H1 (cell line): ENCODE measurements around the gene MMP13. TPM values are rescaled to one million over a fixed set of nuclear protein-coding genes. Genes with fewer than 3 reads are reported as not detected.

ENCODE experiments used
- CTCF ChIA-PET: fragments of 300-600 bp; sonication (Branson Sonifier 250); formaldehyde crosslinking; loops from one replicate; lab custom pipeline; 2021; ENCODE audit not compliant: partially characterized antibody; lab: Charles Lee
- POLR2A ChIA-PET: fragments of 300-600 bp; sonication (Branson Sonifier 250); formaldehyde crosslinking; loops from one replicate; lab custom pipeline; 2021; ENCODE audit warnings: inconsistent platforms; ENCODE audit not compliant: partially characterized antibody; lab: Charles Lee
- DNase-seq, 2 experiments: peaks; one replicate each; pipeline versions ENCODE4 v3.0.0 to v3.0.0-alpha.2; 2010 to 2022; ENCODE audit warnings: low spot score in 2 of 2, low read depth in 1 of 2, mixed read lengths in 1 of 2
- FAIRE-seq: peaks from 2 replicates; lab custom pipeline; 2011; peaks lifted over from hg19 to GRCh38; lab: Jason Lieb, UNC
- H2AFZ ChIP-seq: 2 replicates; pipeline ENCODE4 v1.8.1; 2012; ENCODE audit warnings: low read length, inconsistent platforms
- H2AK5ac ChIP-seq: 2 replicates; pipeline ENCODE4 v1.6.1; 2013; ENCODE audit warnings: low read depth, low read length
- H2BK120ac ChIP-seq: replicated peaks from 2 replicates; pipeline ENCODE3; 2013; ENCODE audit warnings: low read depth, low read length, inconsistent platforms
- H2BK12ac ChIP-seq: 2 replicates; pipeline ENCODE4 v1.6.1; 2013; ENCODE audit warnings: low read depth, low read length
- H2BK15ac ChIP-seq: 2 replicates; pipeline ENCODE4 v1.6.1; 2013; ENCODE audit warnings: low read length
- H2BK20ac ChIP-seq: 2 replicates; pipeline ENCODE4 v1.6.1; 2013; ENCODE audit warnings: low read length
- H2BK5ac ChIP-seq: 2 replicates; pipeline ENCODE4 v1.6.1; 2013; ENCODE audit warnings: low read depth, low read length
- H3K14ac ChIP-seq: 2 replicates; pipeline ENCODE4 v1.6.1; 2013; ENCODE audit warnings: inconsistent platforms; ENCODE audit not compliant: insufficient read length
- H3K18ac ChIP-seq: 2 replicates; pipeline ENCODE4 v1.6.1; 2013; ENCODE audit warnings: low read length; ENCODE audit errors: extremely low read depth
- H3K23ac ChIP-seq: 2 replicates; pipeline ENCODE4 v1.6.1; 2013; ENCODE audit warnings: inconsistent platforms; ENCODE audit not compliant: insufficient read length
- H3K23me2 ChIP-seq: 2 replicates; pipeline ENCODE4 v1.6.1; 2013; ENCODE audit warnings: low read depth, low read length
- H3K27ac ChIP-seq: 2 replicates; pipeline ENCODE4 v1.6.1; 2011; ENCODE audit warnings: low read depth, low read length, inconsistent platforms
- H3K27me3 ChIP-seq, 4 experiments: replicated peaks in 1 of 4; 1 replicate in 1 of 4; 2 replicates in 3 of 4; pipeline versions ENCODE4 v1.6.1 to v1.8.1; 2011 to 2013; ENCODE audit warnings: low read length in 3 of 4, mild to moderate bottlenecking in 3 of 4, inconsistent platforms in 2 of 4, mixed read lengths in 2 of 4, moderate library complexity in 1 of 4; ENCODE audit not compliant: control insufficient read depth in 3 of 4, insufficient read depth in 3 of 4; ENCODE audit errors: extremely low read depth in 1 of 4
- H3K36me3 ChIP-seq, 4 experiments: 2 replicates each; pipeline versions ENCODE4 v1.6.1 to v1.8.1; 2011 to 2013; ENCODE audit warnings: mild to moderate bottlenecking in 4 of 4, low read length in 3 of 4, moderate library complexity in 2 of 4, control low read depth in 1 of 4, inconsistent platforms in 1 of 4; ENCODE audit not compliant: insufficient read depth in 4 of 4, control insufficient read depth in 2 of 4
- H3K4ac ChIP-seq: replicated peaks from 2 replicates; pipeline ENCODE3; 2013; ENCODE audit warnings: low read length, low read depth, mixed read lengths, inconsistent platforms; ENCODE audit not compliant: insufficient read length
- H3K4me1 ChIP-seq, 4 experiments: replicated peaks in 1 of 4; 1 replicate in 1 of 4; 2 replicates in 3 of 4; pipeline versions ENCODE4 v1.6.1 to v1.8.1; 2011 to 2013; ENCODE audit warnings: low read length in 3 of 4, inconsistent platforms in 2 of 4, mixed read lengths in 1 of 4; ENCODE audit not compliant: insufficient read depth in 4 of 4, control insufficient read depth in 3 of 4
- H3K4me2 ChIP-seq, 2 experiments: 2 replicates each; pipeline versions ENCODE4 v1.6.1 to v1.8.1; 2011 to 2013; ENCODE audit warnings: low read depth in 2 of 2, low read length in 2 of 2, control low read depth in 1 of 2, inconsistent platforms in 1 of 2, mild to moderate bottlenecking in 1 of 2; ENCODE audit not compliant: insufficient read depth in 1 of 2
- H3K4me3 ChIP-seq, 4 experiments: fragments of 200-600, 300-600 bp in 1 of 4; sonication (generic), shearing (Covaris generic), sonication (Bioruptor Twin) in 1 of 4; 2 replicates each; pipeline versions ENCODE4 v1.5.1 to v1.8.1; 2011 to 2016; ENCODE audit warnings: low read length in 4 of 4, low read depth in 3 of 4, control low read depth in 2 of 4, inconsistent platforms in 2 of 4, mild to moderate bottlenecking in 2 of 4, mixed read lengths in 1 of 4, moderate library complexity in 1 of 4; ENCODE audit not compliant: insufficient read depth in 2 of 4; ENCODE audit errors: extremely low read depth in 1 of 4
- H3K56ac ChIP-seq: replicated peaks from 2 replicates; pipeline ENCODE3; 2013; ENCODE audit warnings: low read depth, mild to moderate bottlenecking, mixed read lengths, low read length, inconsistent platforms; ENCODE audit not compliant: insufficient read length
- H3K79me1 ChIP-seq: 2 replicates; pipeline ENCODE4 v1.6.1; 2013; ENCODE audit warnings: low read depth, low read length, control low read depth
- H3K79me2 ChIP-seq, 2 experiments: 2 replicates each; pipeline versions ENCODE4 v1.6.1 to v1.8.1; 2012 to 2013; ENCODE audit warnings: low read length in 2 of 2, mild to moderate bottlenecking in 2 of 2, inconsistent platforms in 1 of 2; ENCODE audit not compliant: insufficient read depth in 2 of 2, control insufficient read depth in 1 of 2
- H3K9ac ChIP-seq, 4 experiments: replicated peaks in 1 of 4; 1 replicate in 1 of 4; 2 replicates in 3 of 4; pipeline versions ENCODE4 v1.6.1 to v1.8.1; 2011 to 2013; ENCODE audit warnings: low read depth in 3 of 4, low read length in 3 of 4, control low read depth in 2 of 4, mild to moderate bottlenecking in 2 of 4, moderate library complexity in 2 of 4, inconsistent platforms in 1 of 4; ENCODE audit errors: extremely low read depth in 1 of 4
- H3K9me3 ChIP-seq, 2 experiments: 2 replicates each; pipeline versions ENCODE4 v1.6.1 to v1.8.1; 2012 to 2013; ENCODE audit warnings: mild to moderate bottlenecking in 2 of 2, moderate library complexity in 2 of 2, control low read depth in 1 of 2, inconsistent platforms in 1 of 2, low read depth in 1 of 2, low read length in 1 of 2, mixed read lengths in 1 of 2; ENCODE audit not compliant: insufficient read depth in 2 of 2
- H4K20me1 ChIP-seq, 2 experiments: replicated peaks in 1 of 2; 2 replicates each; pipeline versions ENCODE3 to v1.8.1; 2011 to 2013; ENCODE audit warnings: inconsistent platforms in 2 of 2, low read length in 2 of 2, mild to moderate bottlenecking in 1 of 2; ENCODE audit not compliant: insufficient read depth in 2 of 2, control insufficient read depth in 1 of 2
- H4K5ac ChIP-seq: 2 replicates; pipeline ENCODE4 v1.6.1; 2013; ENCODE audit warnings: low read length, low read depth, mixed read lengths, inconsistent platforms; ENCODE audit not compliant: insufficient read length
- H4K8ac ChIP-seq: 2 replicates; pipeline ENCODE4 v1.8.0; 2013; ENCODE audit warnings: mild to moderate bottlenecking, moderate library complexity, low read length, inconsistent platforms; ENCODE audit not compliant: insufficient read depth; ENCODE audit errors: extremely low read depth
- H4K91ac ChIP-seq: replicated peaks from 2 replicates; pipeline ENCODE3; 2013; ENCODE audit warnings: low read length, mixed read lengths, inconsistent platforms; ENCODE audit not compliant: insufficient read length
- ATF2 ChIP-seq: IDR thresholded peaks from 2 replicates; pipeline ENCODE4 v1.6.1; 2012; ENCODE audit warnings: low read length, inconsistent platforms
- ATF3 ChIP-seq: IDR thresholded peaks from 2 replicates; pipeline ENCODE4 v1.6.1; 2011; ENCODE audit warnings: low read depth, mild to moderate bottlenecking, low read length; ENCODE audit not compliant: insufficient read depth
- CBX8 ChIP-seq: fragments of 300-800, 300-1000 bp; sonication (generic); IDR thresholded peaks from 2 replicates; pipeline ENCODE4 v1.7.1; 2016; ENCODE audit warnings: low read depth, low read length, borderline replicate concordance
- CEBPB ChIP-seq: IDR thresholded peaks from 2 replicates; pipeline ENCODE4 v1.6.1; 2012; ENCODE audit warnings: low read depth, low read length
- CREB1 ChIP-seq: IDR thresholded peaks from 2 replicates; pipeline ENCODE4 v1.6.1; 2012; ENCODE audit warnings: inconsistent platforms
- E2F6 ChIP-seq: IDR thresholded peaks from 2 replicates; pipeline ENCODE4 v1.6.1; 2012; ENCODE audit warnings: inconsistent platforms
- EGR1 ChIP-seq: IDR thresholded peaks from 2 replicates; pipeline ENCODE4 v1.6.1; 2011; ENCODE audit warnings: low read depth, low read length, borderline replicate concordance
- FOSL1 ChIP-seq: IDR thresholded peaks from 2 replicates; pipeline ENCODE4 v1.6.1; 2011; ENCODE audit warnings: mild to moderate bottlenecking, low read depth, low read length, moderate library complexity; ENCODE audit not compliant: insufficient read depth
- NANOG ChIP-seq: IDR thresholded peaks from 2 replicates; pipeline ENCODE4 v1.6.1; 2011; ENCODE audit warnings: low read length, low read depth, mild to moderate bottlenecking, inconsistent platforms; ENCODE audit not compliant: insufficient read depth, poor library complexity, severe bottlenecking
- PHF8 ChIP-seq: fragments of 200-600 bp; sonication (generic); conservative IDR thresholded peaks from 2 replicates; pipeline ENCODE4 v1.7.1; 2012; ENCODE audit warnings: low read depth, mild to moderate bottlenecking, inconsistent platforms, low read length, moderate library complexity
- RFX5 ChIP-seq: IDR thresholded peaks from 2 replicates; pipeline ENCODE4 v1.6.1; 2011; ENCODE audit warnings: low read depth, low read length, improper control_type of control experiment, borderline replicate concordance
- WGBS, 2 experiments: shearing (Covaris generic) in 1 of 2; methylation state at CpG; one replicate each; pipeline versions ENCODE4 v1.1.6 to v1.1.7; 2013 to 2015; ENCODE audit warnings: low lambda C conversion rate in 2 of 2, mixed read lengths in 2 of 2, inconsistent platforms in 1 of 2, low coverage in 1 of 2, missing lambda C conversion rate in 1 of 2; ENCODE audit not compliant: insufficient replicate concordance in 2 of 2, insufficient coverage in 1 of 2, insufficient read length in 1 of 2; ENCODE audit errors: extremely low coverage in 1 of 2, missing lambda C conversion rate in 1 of 2; 5-methylcytosine and 5-hydroxymethylcytosine counted together
- polyA plus RNA-seq, 7 experiments: library from polyadenylated mRNA; depleted of rRNA in 3 of 7; stranded (reverse) in 5 of 7; unstranded in 2 of 7; fragments of >200 nt in 5 of 7; fragments of 200-250 nt in 2 of 7; gene quantifications; 1 replicate in 5 of 7; 2 replicates in 1 of 7; 4 replicates in 1 of 7; pipeline versions ENCODE4 v1.2.1 to v1.2.3, GENCODE V29; 2011 to 2013; ENCODE audit warnings: missing spikeins in 2 of 7, mixed read lengths in 2 of 7
- total RNA-seq: library from RNA; stranded (reverse); fragmentation: NEBNext Ultra II Directional; extraction: Animal tissue kit (Norgen Biotek cat#: 25700); gene quantifications from 2 replicates; pipeline ENCODE4 v1.2.1, GENCODE V29; 2021

MMP13 gene
- total and polyA plus RNA-seq, 2 of the 8 experiments (the other 6 are each of a cell fraction or from before 2014, with no cell fraction given), result not detected

- no peak overlapping the region for H2BK5ac ChIP-seq
- H2AFZ ChIP-seq, result no peak overlapping the region
- H2BK12ac ChIP-seq, result no peak overlapping the region
- H3K18ac ChIP-seq, result no peak overlapping the region
- H3K9ac ChIP-seq, result no peak overlapping the region
- H2AK5ac ChIP-seq, result no peak overlapping the region
- POLR2A ChIA-PET, result no interaction called here
- H3K36me3 ChIP-seq, result no peaks in the 10 kb centered on the region
- no peak overlapping the region for H4K8ac ChIP-seq
- no peak overlapping the region for H4K91ac ChIP-seq
- H2BK20ac ChIP-seq, result no peak overlapping the region
- H3K4ac ChIP-seq, result no peak overlapping the region
- no peaks in the 10 kb centered on the region for H3K9me3 ChIP-seq
- no peak overlapping the region for H2BK120ac ChIP-seq
- DNase-seq, result no peak
- no peak overlapping the region for H3K23ac ChIP-seq
- WGBS, 2 experiments, result 71% methylated on average over 4 of the region's 4 CpGs; no CpG with 5 or more reads in 1 of the 2 experiments
- no peak overlapping the region for H2BK15ac ChIP-seq
- H3K56ac ChIP-seq, result no peak overlapping the region
- no peaks in the 10 kb centered on the region for H3K79me1 ChIP-seq
- no peak overlapping the region for H3K4me2 ChIP-seq
- no peaks in the 10 kb centered on the region for H3K79me2 ChIP-seq
- H3K23me2 ChIP-seq, result no peaks in the 10 kb centered on the region
- H4K5ac ChIP-seq, result no peak overlapping the region
- no peaks in the 10 kb centered on the region; a peak in 1 of 7 replicates for H3K4me1 ChIP-seq
- CTCF ChIA-PET, result interaction anchor here (0.7 to 6.6 kb wide), 8 partner anchors 12 to 127 kb away, joined by 3 to 60 read pairs (median 4); no protein-coding TSS in a partner anchor
- no peaks in the 10 kb centered on the region for H4K20me1 ChIP-seq
- H3K27ac ChIP-seq, result no peak overlapping the region
- H3K14ac ChIP-seq, result no peak overlapping the region
- no peaks in the 10 kb centered on the region for H3K27me3 ChIP-seq
- no peak overlapping the region for H3K4me3 ChIP-seq
- FAIRE-seq, result no peak
- TF ChIP-seq CREB1, result no peak
- TF ChIP-seq CEBPB, result no peak
- TF ChIP-seq EGR1, result no peak
- TF ChIP-seq ATF3, result no peak
- no peak for TF ChIP-seq ATF2
- TF ChIP-seq CBX8, result no peak
- no peak for TF ChIP-seq FOSL1
- no peak for TF ChIP-seq NANOG
- no peak for TF ChIP-seq PHF8
- TF ChIP-seq RFX5, result no peak
- TF ChIP-seq E2F6, result no peak
Observed at GRCh38 chr11:102934735-102935134, 20.8 kb downstream of the MMP13 start.
